K562 (cell line): ENCODE measurements around the gene SERINC3. TPM values are rescaled to one million over a fixed set of nuclear protein-coding genes. Genes with fewer than 3 reads are reported as not detected.
A peak's percentile ranks its signal among the peaks of the same experiment; 100 is the strongest.

ENCODE experiments used
- AFF4 ChIP-seq: sonication (generic); formaldehyde crosslinking; IDR thresholded peaks from 2 replicates; pipeline ENCODE4 v1.8.0; 2023; ENCODE audit warnings: mild to moderate bottlenecking, missing genetic modification reagents
- CBX8 ChIP-seq: fragments of 200-600 bp; sonication (generic); IDR thresholded peaks from 2 replicates; pipeline ENCODE4 v1.6.1; 2012; ENCODE audit warnings: borderline replicate concordance, mixed run types, low read depth, mild to moderate bottlenecking, moderate library complexity, mixed read lengths, low read length, control low read depth, inconsistent platforms; ENCODE audit not compliant: poor library complexity, severe bottlenecking; ENCODE audit errors: extremely low read depth
- CTBP1 ChIP-seq: fragments of 450-650 bp; IDR thresholded peaks from 2 replicates; pipeline ENCODE4 v1.6.1; 2016; ENCODE audit warnings: borderline replicate concordance
- FOXA1 ChIP-seq: fragments of 450-650 bp; IDR thresholded peaks from 2 replicates; pipeline ENCODE4 v1.6.1; 2016; ENCODE audit warnings: mild to moderate bottlenecking, borderline replicate concordance
- HMGXB4 ChIP-seq: sonication (generic); formaldehyde crosslinking; IDR thresholded peaks from 2 replicates; pipeline ENCODE4 v1.8.1; 2023; ENCODE audit warnings: mild to moderate bottlenecking, missing genetic modification reagents
- LCOR ChIP-seq: sonication (generic); formaldehyde crosslinking; IDR thresholded peaks from 2 replicates; pipeline ENCODE4 v1.8.0; 2022; ENCODE audit warnings: mild to moderate bottlenecking, missing genetic modification reagents
- MBD1 ChIP-seq: fragments of 250-450 bp; sonication (Bioruptor Pico); IDR thresholded peaks from 2 replicates; pipeline ENCODE4 v1.8.0; 2022; ENCODE audit warnings: inconsistent platforms
- PKNOX1 ChIP-seq: fragments of 450-650 bp; IDR thresholded peaks from 2 replicates; pipeline ENCODE4 v1.6.1; 2016
- PTTG1 ChIP-seq: fragments of 450-650 bp; IDR thresholded peaks from 2 replicates; pipeline ENCODE4 v1.6.1; 2016; ENCODE audit warnings: low read depth, mild to moderate bottlenecking, missing genetic modification characterization, missing compliant biosample characterization
- RAD21 ChIP-seq, 2 experiments: fragments of 250-450 bp in 1 of 2; fragments of 450-650 bp in 1 of 2; sonication (Bioruptor Pico) in 1 of 2; formaldehyde crosslinking in 1 of 2; IDR thresholded peaks in 1 of 2; conservative IDR thresholded peaks in 1 of 2; 2 replicates each; pipeline versions ENCODE4 v1.4.0 to v1.8.0; 2020 to 2022; ENCODE audit warnings: mild to moderate bottlenecking in 2 of 2, moderate library complexity in 1 of 2
- RBM25 ChIP-seq: fragments of 200-400 bp; formaldehyde crosslinking; IDR thresholded peaks from 2 replicates; pipeline ENCODE4 v1.6.1; 2018; ENCODE audit warnings: low read length, low read depth, moderate library complexity; ENCODE audit not compliant: severe bottlenecking
- SLC30A9 ChIP-seq: fragments of 250-450 bp; sonication (Bioruptor Pico); IDR thresholded peaks from 2 replicates; pipeline ENCODE4 v1.8.0; 2022; ENCODE audit warnings: mild to moderate bottlenecking, moderate library complexity
- TAF9B ChIP-seq: fragments of 450-650 bp; IDR thresholded peaks from 2 replicates; pipeline ENCODE4 v1.6.1; 2018; ENCODE audit warnings: mild to moderate bottlenecking; ENCODE audit not compliant: partially characterized antibody
- TRIM28 ChIP-seq: fragments of 450-650 bp; IDR thresholded peaks from 2 replicates; pipeline ENCODE4 v1.6.1; 2017
- ZBTB26 ChIP-seq: fragments of 450-650 bp; formaldehyde crosslinking; IDR thresholded peaks from 2 replicates; pipeline ENCODE4 v1.4.0; 2022; ENCODE audit warnings: missing genetic modification characterization
- ZBTB8A ChIP-seq: fragments of 450-650 bp; IDR thresholded peaks from 2 replicates; pipeline ENCODE4 v1.6.1; 2018; ENCODE audit warnings: mild to moderate bottlenecking, moderate library complexity; ENCODE audit not compliant: partially characterized antibody
- polyA plus RNA-seq, 8 experiments: library from polyadenylated mRNA; depleted of rRNA in 4 of 8; stranded (reverse) in 5 of 8; unstranded in 3 of 8; fragments of >200 nt; fragmentation: Nextera tagmentation in 2 of 8; fragmentation: Illumina TruSeq in 1 of 8; extraction: Ambion mirVana in 2 of 8; extraction: Trizol in 1 of 8; gene quantifications; 2 replicates each; pipeline versions ENCODE4 v1.2.1 to v1.2.3, GENCODE V29; 2011 to 2014; ENCODE audit warnings: inconsistent platforms in 1 of 8, missing spikeins in 1 of 8
- total RNA-seq, 7 experiments: library from RNA; depleted of rRNA in 6 of 7; stranded (reverse); fragments of >200 nt in 6 of 7; fragmentation: Illumina TruSeq in 2 of 7; extraction: Trizol in 2 of 7; gene quantifications; 2 replicates each; pipeline versions ENCODE4 v1.2.1 to v1.2.3, GENCODE V29; 2011 to 2021; ENCODE audit warnings: low replicate concordance in 1 of 7

SERINC3 gene
- total and polyA plus RNA-seq, 9 of the 15 experiments (the other 6 are each of a cell fraction or from before 2014, with no cell fraction given) = 24.7 to 107 (median 48.8) TPM

GRCh38 chr20:44475694-44476560, 45.9 kb downstream of the SERINC3 start, which contains the start of gene TTPAL (continued):
- TF ChIP-seq CBX8 = no peak
- TF ChIP-seq MBD1 = no peak
- TF ChIP-seq ZBTB8A = no peak
- peak; percentile 49 for TF ChIP-seq PKNOX1
- TF ChIP-seq FOXA1 = no peak; the same call in 1 of the 2 replicates
- TF ChIP-seq PTTG1 (tag) = no peak
- TF ChIP-seq ZBTB26 (CRISPR knock-in tag) = no peak
- peak; percentile 52 for TF ChIP-seq TAF9B
- peak; percentile 58; the same call in 1 of the 2 replicates for TF ChIP-seq CTBP1
- no peak for TF ChIP-seq AFF4 (CRISPR knock-in tag)
- no peak for TF ChIP-seq LCOR
- TF ChIP-seq RBM25 = no peak
- peak; percentile 46 to 50 for TF ChIP-seq RAD21 (CRISPR knock-in tag; conservative IDR thresholded peaks at IDR 0.05 in 1 of 2, IDR thresholded peaks at IDR 0.05 in 1 of 2)
- no peak for TF ChIP-seq HMGXB4 (CRISPR knock-in tag)
- no peak for TF ChIP-seq SLC30A9 (CRISPR knock-in tag)
- no peak for TF ChIP-seq TRIM28
